BE2C (cell line): ENCODE data around the gene LCE3C. TPM values are rescaled to one million over a fixed set of nuclear protein-coding genes. Genes with fewer than 3 reads are reported as not detected.
"Not testable (repeated sequence)": the region's sequence is repeated elsewhere in the genome, so short reads cannot be mapped to it uniquely, and the experiment has no call there.

Experiments used
- DNase-seq: peaks from one replicate; pipeline ENCODE4 v3.0.0-alpha.2; 2020
- H3K27me3 ChIP-seq: fragments of 250-450 bp; sonication (Bioruptor Pico); 2 replicates; pipeline ENCODE4 v1.5.1; 2020; ENCODE audit warnings: mild to moderate bottlenecking
- H3K36me3 ChIP-seq: fragments of 250-450 bp; sonication (Bioruptor Pico); 2 replicates; pipeline ENCODE4 v1.5.1; 2020; ENCODE audit warnings: mild to moderate bottlenecking
- H3K4me1 ChIP-seq: fragments of 250-450 bp; sonication (Bioruptor Pico); 2 replicates; pipeline ENCODE4 v1.5.1; 2020
- H3K4me3 ChIP-seq: 2 replicates; pipeline ENCODE4 v1.5.1; 2011; ENCODE audit warnings: low read depth, low read length
- H3K9me3 ChIP-seq: fragments of 250-450 bp; sonication (Bioruptor Pico); 2 replicates; pipeline ENCODE4 v1.5.1; 2020
- polyA plus RNA-seq: library from polyadenylated mRNA; unstranded; fragments of >200 nt; gene quantifications from one replicate; pipeline ENCODE4 v1.2.1, GENCODE V29; 2012; ENCODE audit warnings: low read depth, missing spikeins; ENCODE audit not compliant: insufficient read length, insufficient read depth
- TF ChIP-seq, protein P1 (sequence below): IDR thresholded peaks from 2 replicates; pipeline ENCODE4 v1.5.1; 2012; ENCODE audit warnings: mild to moderate bottlenecking, low read depth, low read length

LCE3C gene, protein sequence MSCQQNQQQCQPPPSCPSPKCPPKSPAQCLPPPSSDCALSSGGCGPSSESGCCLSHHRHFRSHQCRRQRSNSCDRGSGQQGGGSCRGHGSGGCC
- not detected for polyA plus RNA-seq

GRCh38 chr1:152599934-152600333, at the start of gene LCE3C:
LCE3C (plus strand) TSS chr1:152600234; CDS start chr1:152600732, 498 bp downstream.
- Histone ChIP-seq H3K4me1 (no peaks in the 10 kb centered on the region), H3K9me3 (no peaks in the 10 kb centered on the region), H3K27me3 (no peaks in the 10 kb centered on the region), H3K4me3 (no peak within 1 kb of the TSS), H3K36me3 (no peaks in the 10 kb centered on the region)
- no peak for DNase-seq
- TF ChIP-seq, protein P1, sequence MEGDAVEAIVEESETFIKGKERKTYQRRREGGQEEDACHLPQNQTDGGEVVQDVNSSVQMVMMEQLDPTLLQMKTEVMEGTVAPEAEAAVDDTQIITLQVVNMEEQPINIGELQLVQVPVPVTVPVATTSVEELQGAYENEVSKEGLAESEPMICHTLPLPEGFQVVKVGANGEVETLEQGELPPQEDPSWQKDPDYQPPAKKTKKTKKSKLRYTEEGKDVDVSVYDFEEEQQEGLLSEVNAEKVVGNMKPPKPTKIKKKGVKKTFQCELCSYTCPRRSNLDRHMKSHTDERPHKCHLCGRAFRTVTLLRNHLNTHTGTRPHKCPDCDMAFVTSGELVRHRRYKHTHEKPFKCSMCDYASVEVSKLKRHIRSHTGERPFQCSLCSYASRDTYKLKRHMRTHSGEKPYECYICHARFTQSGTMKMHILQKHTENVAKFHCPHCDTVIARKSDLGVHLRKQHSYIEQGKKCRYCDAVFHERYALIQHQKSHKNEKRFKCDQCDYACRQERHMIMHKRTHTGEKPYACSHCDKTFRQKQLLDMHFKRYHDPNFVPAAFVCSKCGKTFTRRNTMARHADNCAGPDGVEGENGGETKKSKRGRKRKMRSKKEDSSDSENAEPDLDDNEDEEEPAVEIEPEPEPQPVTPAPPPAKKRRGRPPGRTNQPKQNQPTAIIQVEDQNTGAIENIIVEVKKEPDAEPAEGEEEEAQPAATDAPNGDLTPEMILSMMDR = no peak

DNA sequence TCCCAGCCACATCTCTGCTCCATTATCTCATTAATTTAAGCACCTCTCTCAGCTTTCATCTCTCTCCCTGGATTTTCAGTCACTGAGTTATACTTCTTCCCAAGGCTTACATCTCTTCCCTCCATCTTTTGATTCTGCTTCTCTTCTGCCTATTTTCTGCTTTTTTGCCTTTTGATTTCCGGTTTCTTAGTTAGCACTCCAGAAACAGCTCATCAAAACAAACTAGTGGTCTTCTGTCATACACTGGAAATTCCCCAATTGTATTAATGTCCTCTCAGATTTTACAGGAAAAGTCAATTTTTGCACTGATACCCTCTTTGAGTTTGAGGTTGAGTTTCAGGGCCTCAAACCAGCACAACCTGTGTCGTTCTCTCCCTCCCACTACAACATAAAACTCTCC, 34.9 kb upstream of the LCE3C start:
- no peak for DNase-seq
- no peaks in the 10 kb centered on the region for H3K27me3 ChIP-seq
- no peak overlapping the region for H3K4me3 ChIP-seq
- TF ChIP-seq, protein P1 = no peak
- H3K36me3 ChIP-seq = no peaks in the 10 kb centered on the region
- no peaks in the 10 kb centered on the region for H3K9me3 ChIP-seq
- no peaks in the 10 kb centered on the region; the same call in 1 of the 2 replicates for H3K4me1 ChIP-seq

DNA sequence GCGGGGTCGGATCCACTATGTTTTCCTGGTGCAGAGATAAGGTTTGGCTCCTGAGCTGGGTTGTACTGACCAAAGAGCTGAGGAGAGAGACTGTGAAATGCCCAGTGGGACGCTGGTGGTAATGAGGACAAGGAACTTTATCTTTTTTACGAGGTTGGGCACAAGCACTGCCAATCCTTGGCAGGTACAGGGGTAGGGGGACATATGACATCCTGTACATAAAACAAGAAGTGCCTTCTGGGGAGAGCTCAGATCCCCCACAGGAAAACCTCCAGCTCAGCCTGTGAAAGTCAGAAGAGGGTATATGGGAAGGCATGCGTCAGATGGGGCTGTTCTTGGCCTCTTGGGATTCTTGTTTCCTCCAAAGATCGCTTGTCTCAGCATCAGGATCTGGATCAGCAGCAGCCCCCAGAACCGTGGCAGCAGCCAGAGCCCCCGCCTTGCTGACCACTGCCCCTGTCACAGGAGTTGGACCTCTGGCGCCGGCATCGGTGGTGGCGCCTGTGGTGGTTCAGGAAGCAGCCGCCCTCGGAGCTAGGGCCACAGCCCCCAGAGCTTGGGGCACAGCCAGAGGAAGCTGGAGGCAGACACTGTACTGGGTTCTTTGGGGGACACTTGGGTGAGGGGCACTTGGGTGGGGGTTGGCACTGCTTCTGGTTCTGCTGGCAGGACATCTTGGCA, 34.4 kb upstream of the LCE3C start:
- TF ChIP-seq, protein P1 = no peak
- Histone ChIP-seq H3K4me3 (no peak overlapping the region), H3K4me1 (no peaks in the 10 kb centered on the region; the same call in 1 of the 2 replicates), H3K9me3 (no peaks in the 10 kb centered on the region), H3K27me3 (no peaks in the 10 kb centered on the region), H3K36me3 (no peaks in the 10 kb centered on the region)
- no peak for DNase-seq

DNA sequence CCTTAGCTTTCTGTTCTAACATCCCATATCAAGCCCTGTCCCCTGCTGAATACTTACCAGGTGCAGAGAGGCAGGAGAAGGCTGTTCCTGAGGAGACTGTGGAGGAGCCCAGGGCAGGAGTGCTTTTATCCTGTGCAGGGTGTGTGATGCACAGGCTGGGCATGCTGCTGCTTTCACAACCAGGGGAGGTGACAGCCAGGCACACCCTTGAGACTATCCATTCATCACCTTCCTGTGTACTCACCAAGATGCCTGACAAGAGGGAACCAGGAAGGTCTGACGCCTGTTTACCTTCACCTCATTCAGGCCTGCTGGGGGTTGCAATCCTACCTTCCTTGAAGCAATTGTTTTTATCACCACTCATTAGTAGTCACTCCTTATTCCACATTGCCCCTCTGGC, 33.4 kb upstream of the LCE3C start, which contains the start of gene LCE3E:
TSS of gene LCE3E (minus strand) at position 100 of the 400 bp plus-strand sequence. CDS start 572 bp downstream, outside the sequence.
- H3K36me3 ChIP-seq = no peaks in the 10 kb centered on the region
- TF ChIP-seq, protein P1 = no peak
- no peak for DNase-seq
- no peak within 1 kb of the TSS for H3K4me3 ChIP-seq
- H3K27me3 ChIP-seq = no peaks in the 10 kb centered on the region
- H3K9me3 ChIP-seq = no peaks in the 10 kb centered on the region
- no peaks in the 10 kb centered on the region; the same call in 1 of the 2 replicates for H3K4me1 ChIP-seq

DNA sequence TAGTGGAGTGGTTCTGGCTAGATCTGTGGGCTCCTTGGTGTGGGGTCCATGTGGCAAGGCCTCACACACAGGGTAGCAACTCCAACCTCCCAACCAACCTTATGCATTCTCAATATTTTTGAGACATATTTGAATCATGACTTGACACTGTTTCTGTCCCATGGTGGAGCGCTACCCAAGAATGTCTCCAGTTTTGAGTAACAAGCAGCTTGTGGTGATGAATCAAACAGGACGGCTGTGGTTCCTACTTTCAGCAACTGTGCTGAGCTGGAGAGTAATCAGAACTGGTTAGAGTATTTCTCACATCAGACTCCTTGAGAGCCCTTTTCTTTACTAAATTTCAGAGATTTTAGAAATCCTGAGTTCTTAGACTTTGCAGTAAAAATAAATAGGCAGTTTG, 22.9 kb upstream of the LCE3C start:
- no peaks in the 10 kb centered on the region for H3K9me3 ChIP-seq
- TF ChIP-seq, protein P1 = no peak
- DNase-seq = no peak

GRCh38 chr1:152579526-152579925, 20.5 kb upstream of the LCE3C start:
- H3K4me3 ChIP-seq, H3K4me1 ChIP-seq, DNase-seq, H3K27me3 ChIP-seq, H3K9me3 ChIP-seq, H3K36me3 ChIP-seq: not testable (repeated sequence)

More for the DNA sequence above, 22.9 kb upstream of the LCE3C start:
- H3K27me3 ChIP-seq = no peaks in the 10 kb centered on the region
- H3K4me1 ChIP-seq = no peaks in the 10 kb centered on the region
- no peak overlapping the region for H3K4me3 ChIP-seq
- no peaks in the 10 kb centered on the region for H3K36me3 ChIP-seq
